Measurements from ENCODE around the gene CHRM1. TPM values are rescaled to one million over a fixed set of nuclear protein-coding genes. Genes with fewer than 3 reads are reported as not detected.

Gene CHRM1
- total RNA-seq, 1 experiment from 2014 or later = 0.10 TPM

DNA sequence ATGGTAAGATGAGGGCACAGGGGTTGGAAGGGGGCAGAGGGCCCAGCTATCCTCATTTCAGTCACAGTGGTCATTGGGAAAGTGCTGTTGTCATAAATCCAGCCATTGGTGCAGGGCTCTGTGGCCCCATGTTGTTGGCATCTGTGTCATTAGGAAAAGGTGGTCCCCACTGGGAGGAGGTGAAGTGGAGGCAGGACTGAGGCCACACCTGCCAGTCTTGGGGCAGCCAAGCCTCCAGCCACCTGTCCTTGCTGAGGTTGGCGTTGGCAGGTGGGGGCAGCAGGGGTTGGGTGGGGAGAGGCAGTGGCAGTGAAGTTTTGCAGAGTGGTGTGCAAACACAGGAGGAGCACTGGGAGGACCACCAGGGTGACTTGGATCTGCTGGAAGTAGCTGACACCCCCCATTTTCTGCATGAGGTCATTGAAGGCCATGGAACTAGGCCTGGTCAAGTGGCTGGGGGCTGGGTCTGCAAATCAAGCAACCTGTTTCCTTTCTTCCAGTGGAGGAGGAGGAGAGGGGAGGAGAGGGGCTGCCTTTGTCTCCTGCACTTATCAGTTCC lies 38.3 kb upstream of the CHRM1 start:
- no TSS peak for BruUV-seq (replicated peaks)
- H3K4me2 ChIP-seq (ENCODE audit: low read length) = no peak overlapping the region
- ChIA-PET CTCF (interaction anchor here (1.2 to 1.3 kb wide), 2 partner anchors 16 kb away, joined by 3 to 5 read pairs; no protein-coding TSS in a partner anchor), RAD21 (ENCODE audit: low non-redundant PET in 1 of 2, low total read pairs in 2 of 2, uncharacterized antibody in 2 of 2, unreplicated experiment in 2 of 2) (no interaction called here), POLR2A (no interaction called here)
- H4K20me1 ChIP-seq (ENCODE audit: insufficient read depth) = no peaks in the 10 kb centered on the region
- no peaks in the 10 kb centered on the region for H3K9me3 ChIP-seq (ENCODE audit: control insufficient read depth in 1 of 2, insufficient read depth in 1 of 2, low read depth in 1 of 2, low read length in 2 of 2)
- H3K4me3 ChIP-seq (replicated peaks in 1 of 2; ENCODE audit: low read depth in 1 of 2, low read length in 2 of 2) = no peak overlapping the region
- H3K27ac ChIP-seq (ENCODE audit: low read depth, low read length) = no peak overlapping the region
- no peaks in the 10 kb centered on the region for H3K4me1 ChIP-seq (ENCODE audit: control insufficient read depth in 1 of 2, insufficient read depth in 2 of 2, low read length in 2 of 2)
- intact Hi-C loops (cut with micrococcal nuclease) = no loop called here
- no peak overlapping the region for H2AFZ ChIP-seq (ENCODE audit: low read depth, low read length, poor library complexity, severe bottlenecking)
- H3K79me2 ChIP-seq (ENCODE audit: insufficient read depth, low read length) = no peaks in the 10 kb centered on the region
- H3K27me3 ChIP-seq (ENCODE audit: insufficient read depth, low read length) = no peaks in the 10 kb centered on the region
- no peaks in the 10 kb centered on the region for H3K36me3 ChIP-seq (ENCODE audit: control insufficient read depth in 1 of 2, insufficient read depth in 2 of 2, low read length in 2 of 2)
- DNase-seq (ENCODE audit: low read depth, low spot score) = no peak
- no peak for ATAC-seq
- H3K9ac ChIP-seq (ENCODE audit: low read length) = no peak overlapping the region
- no peaks in the 10 kb centered on the region for H3K9me2 ChIP-seq (ENCODE audit: insufficient read depth)
- TF ChIP-seq YY1 (IDR thresholded peaks at IDR 0.05; ENCODE audit: extremely low read depth, insufficient replicate concordance, low read depth, low read length) (no peak), SIN3A (IDR thresholded peaks at IDR 0.05; ENCODE audit: low read depth) (no peak), ELF1 (IDR thresholded peaks at IDR 0.05; ENCODE audit: borderline replicate concordance, low read depth) (no peak), CBX3 (IDR thresholded peaks at IDR 0.05; ENCODE audit: low read depth) (no peak), FOSL1 (IDR thresholded peaks at IDR 0.05; ENCODE audit: low read depth) (no peak), CEBPB (IDR thresholded peaks at IDR 0.05; ENCODE audit: low read depth) (no peak), ZNF274 (IDR thresholded peaks at IDR 0.05; ENCODE audit: low read depth, low read length) (no peak), POLR2AphosphoS5 (IDR thresholded peaks at IDR 0.05; ENCODE audit: low read depth, low read length) (no peak), SRF (IDR thresholded peaks at IDR 0.05; ENCODE audit: low read depth) (no peak), ZFX (IDR thresholded peaks at IDR 0.05) (no peak), EZH2 (IDR thresholded peaks at IDR 0.05) (no peak)
- TF ChIP-seq, protein P1, sequence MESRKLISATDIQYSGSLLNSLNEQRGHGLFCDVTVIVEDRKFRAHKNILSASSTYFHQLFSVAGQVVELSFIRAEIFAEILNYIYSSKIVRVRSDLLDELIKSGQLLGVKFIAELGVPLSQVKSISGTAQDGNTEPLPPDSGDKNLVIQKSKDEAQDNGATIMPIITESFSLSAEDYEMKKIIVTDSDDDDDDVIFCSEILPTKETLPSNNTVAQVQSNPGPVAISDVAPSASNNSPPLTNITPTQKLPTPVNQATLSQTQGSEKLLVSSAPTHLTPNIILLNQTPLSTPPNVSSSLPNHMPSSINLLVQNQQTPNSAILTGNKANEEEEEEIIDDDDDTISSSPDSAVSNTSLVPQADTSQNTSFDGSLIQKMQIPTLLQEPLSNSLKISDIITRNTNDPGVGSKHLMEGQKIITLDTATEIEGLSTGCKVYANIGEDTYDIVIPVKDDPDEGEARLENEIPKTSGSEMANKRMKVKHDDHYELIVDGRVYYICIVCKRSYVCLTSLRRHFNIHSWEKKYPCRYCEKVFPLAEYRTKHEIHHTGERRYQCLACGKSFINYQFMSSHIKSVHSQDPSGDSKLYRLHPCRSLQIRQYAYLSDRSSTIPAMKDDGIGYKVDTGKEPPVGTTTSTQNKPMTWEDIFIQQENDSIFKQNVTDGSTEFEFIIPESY (IDR thresholded peaks at IDR 0.05; ENCODE audit: extremely low read depth, insufficient replicate concordance, low read length) = no peak
- TF ChIP-seq, protein P2, sequence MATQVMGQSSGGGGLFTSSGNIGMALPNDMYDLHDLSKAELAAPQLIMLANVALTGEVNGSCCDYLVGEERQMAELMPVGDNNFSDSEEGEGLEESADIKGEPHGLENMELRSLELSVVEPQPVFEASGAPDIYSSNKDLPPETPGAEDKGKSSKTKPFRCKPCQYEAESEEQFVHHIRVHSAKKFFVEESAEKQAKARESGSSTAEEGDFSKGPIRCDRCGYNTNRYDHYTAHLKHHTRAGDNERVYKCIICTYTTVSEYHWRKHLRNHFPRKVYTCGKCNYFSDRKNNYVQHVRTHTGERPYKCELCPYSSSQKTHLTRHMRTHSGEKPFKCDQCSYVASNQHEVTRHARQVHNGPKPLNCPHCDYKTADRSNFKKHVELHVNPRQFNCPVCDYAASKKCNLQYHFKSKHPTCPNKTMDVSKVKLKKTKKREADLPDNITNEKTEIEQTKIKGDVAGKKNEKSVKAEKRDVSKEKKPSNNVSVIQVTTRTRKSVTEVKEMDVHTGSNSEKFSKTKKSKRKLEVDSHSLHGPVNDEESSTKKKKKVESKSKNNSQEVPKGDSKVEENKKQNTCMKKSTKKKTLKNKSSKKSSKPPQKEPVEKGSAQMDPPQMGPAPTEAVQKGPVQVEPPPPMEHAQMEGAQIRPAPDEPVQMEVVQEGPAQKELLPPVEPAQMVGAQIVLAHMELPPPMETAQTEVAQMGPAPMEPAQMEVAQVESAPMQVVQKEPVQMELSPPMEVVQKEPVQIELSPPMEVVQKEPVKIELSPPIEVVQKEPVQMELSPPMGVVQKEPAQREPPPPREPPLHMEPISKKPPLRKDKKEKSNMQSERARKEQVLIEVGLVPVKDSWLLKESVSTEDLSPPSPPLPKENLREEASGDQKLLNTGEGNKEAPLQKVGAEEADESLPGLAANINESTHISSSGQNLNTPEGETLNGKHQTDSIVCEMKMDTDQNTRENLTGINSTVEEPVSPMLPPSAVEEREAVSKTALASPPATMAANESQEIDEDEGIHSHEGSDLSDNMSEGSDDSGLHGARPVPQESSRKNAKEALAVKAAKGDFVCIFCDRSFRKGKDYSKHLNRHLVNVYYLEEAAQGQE (IDR thresholded peaks at IDR 0.05; ENCODE audit: low read depth) = no peak
- TF ChIP-seq, protein P3, sequence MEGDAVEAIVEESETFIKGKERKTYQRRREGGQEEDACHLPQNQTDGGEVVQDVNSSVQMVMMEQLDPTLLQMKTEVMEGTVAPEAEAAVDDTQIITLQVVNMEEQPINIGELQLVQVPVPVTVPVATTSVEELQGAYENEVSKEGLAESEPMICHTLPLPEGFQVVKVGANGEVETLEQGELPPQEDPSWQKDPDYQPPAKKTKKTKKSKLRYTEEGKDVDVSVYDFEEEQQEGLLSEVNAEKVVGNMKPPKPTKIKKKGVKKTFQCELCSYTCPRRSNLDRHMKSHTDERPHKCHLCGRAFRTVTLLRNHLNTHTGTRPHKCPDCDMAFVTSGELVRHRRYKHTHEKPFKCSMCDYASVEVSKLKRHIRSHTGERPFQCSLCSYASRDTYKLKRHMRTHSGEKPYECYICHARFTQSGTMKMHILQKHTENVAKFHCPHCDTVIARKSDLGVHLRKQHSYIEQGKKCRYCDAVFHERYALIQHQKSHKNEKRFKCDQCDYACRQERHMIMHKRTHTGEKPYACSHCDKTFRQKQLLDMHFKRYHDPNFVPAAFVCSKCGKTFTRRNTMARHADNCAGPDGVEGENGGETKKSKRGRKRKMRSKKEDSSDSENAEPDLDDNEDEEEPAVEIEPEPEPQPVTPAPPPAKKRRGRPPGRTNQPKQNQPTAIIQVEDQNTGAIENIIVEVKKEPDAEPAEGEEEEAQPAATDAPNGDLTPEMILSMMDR (IDR thresholded peaks at IDR 0.05 in 2 of 3, conservative IDR thresholded peaks at IDR 0.05 in 1 of 3; ENCODE audit: borderline replicate concordance in 1 of 3, insufficient read depth in 1 of 3, low read depth in 2 of 3, low read length in 2 of 3) = no peak
- TF ChIP-seq, protein P4, sequence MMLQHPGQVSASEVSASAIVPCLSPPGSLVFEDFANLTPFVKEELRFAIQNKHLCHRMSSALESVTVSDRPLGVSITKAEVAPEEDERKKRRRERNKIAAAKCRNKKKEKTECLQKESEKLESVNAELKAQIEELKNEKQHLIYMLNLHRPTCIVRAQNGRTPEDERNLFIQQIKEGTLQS (IDR thresholded peaks at IDR 0.05) = no peak
- TF ChIP-seq, protein P5, sequence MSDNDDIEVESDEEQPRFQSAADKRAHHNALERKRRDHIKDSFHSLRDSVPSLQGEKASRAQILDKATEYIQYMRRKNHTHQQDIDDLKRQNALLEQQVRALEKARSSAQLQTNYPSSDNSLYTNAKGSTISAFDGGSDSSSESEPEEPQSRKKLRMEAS (IDR thresholded peaks at IDR 0.05) = no peak
